ENCODE data around the gene TTF2.
"Not testable (repeated sequence)": the region's sequence is repeated elsewhere in the genome, so short reads cannot be mapped to it uniquely, and the experiment has no call there.

The TTF2 gene

DNA sequence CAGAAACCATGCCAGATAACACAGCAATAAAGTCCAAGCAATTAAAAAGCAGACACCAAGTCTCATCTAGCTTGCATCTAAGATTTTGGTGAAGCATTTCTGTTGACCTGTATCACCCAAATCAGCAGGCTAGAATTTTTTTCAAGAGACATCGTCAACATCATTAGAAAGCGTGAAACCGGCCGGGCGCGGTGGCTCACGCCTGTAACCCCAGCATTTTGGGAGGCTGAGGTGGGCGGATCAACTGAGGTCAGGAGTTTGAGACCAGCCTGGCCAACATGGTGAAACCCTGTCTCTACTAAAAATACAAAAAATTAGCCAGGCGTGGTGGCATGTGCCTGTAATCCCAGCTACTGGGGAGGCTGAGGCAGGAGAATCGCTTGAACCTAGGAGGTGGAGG lies 59.0 kb downstream of the TTF2 start:
- not testable (repeated sequence) for DNase-seq (ENCODE audit: low spot score)

GRCh38 chr1:117120774-117121588 lies 60.9 kb downstream of the TTF2 start:
- DNase-seq (ENCODE audit: low spot score) = no peak

DNA sequence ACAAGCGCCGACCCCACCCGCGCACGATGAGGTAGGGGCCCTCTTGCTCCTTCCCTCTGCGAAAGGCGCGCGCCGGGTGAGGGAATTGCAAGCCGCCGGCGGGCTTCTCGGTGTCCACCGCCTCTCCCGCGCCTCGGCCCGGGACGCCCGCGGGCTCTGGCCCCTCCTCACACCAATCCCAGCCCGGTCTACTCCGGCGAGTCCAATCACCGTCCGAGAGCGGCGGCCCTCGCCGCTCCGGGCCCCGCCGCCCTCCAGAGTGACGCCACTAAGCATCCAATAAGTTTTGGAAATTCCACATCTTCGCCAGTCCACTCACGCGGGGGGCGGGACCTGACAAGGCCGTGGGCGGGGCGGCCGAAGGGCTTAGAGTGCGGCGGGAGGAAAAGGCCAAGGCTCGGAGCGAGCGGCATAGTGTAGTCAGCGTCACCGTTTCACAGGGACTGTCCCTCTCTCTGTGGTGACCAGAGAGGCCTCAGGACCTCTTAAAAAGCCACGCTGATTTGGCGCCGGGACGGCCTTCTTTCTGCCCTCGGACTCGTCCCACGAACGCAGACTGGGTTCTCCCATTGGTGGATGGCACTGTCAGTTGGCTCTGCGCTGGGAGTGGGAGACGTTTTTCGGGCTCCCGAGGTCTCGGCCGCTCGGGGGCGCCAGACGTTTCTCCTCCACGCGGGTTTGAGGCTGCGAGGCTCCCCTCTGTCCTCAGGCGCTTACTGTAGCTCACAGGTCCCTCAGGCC lies 61.6 kb downstream of the TTF2 start, which contains the start of gene TRIM45:
TSS of gene TRIM45 (minus strand) at position 161 of the 741 bp plus-strand sequence. CDS start 548 bp downstream, outside the sequence.
- DNase-seq (ENCODE audit: low spot score) = peak; percentile 96

DNA sequence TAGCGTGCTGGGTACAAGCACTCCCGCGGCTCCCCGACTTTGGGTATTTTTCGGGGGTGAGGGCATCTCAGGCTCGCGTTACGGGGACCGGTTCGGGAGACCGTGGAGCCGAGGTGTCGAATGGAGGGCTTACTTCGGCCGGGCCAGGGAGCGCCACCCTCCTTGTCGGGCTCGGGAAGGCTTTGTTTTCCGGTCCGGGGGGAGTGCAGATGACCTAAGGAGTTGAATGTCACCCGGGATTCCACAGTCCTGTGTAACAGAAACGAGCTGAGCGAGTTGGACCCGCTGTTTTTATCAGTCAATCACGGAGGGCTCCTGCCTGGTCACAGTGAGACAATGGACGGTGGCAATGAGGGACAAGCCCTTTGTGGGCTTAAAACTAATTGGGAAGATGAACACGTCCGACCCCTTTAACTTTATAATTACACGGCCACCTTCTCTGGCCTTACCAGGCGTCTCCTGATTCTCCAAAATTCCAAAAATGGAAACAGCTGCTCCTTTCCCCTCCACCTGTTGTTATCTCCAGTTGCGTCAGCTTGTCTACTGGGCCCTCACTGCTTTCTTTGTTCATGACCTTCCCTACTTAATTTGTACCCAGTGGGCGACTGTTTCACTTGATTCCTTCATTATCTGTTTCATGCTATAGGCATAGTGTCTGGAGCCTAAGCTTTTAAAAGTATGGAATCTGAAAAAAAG lies 62.4 kb downstream of the TTF2 start:
- peak; percentile 16 for DNase-seq (ENCODE audit: low spot score)

- DNase-seq (ENCODE audit: low spot score) = no peak
Measured at GRCh38 chr1:117123274-117123673, 63.1 kb downstream of the TTF2 start.

DNA sequence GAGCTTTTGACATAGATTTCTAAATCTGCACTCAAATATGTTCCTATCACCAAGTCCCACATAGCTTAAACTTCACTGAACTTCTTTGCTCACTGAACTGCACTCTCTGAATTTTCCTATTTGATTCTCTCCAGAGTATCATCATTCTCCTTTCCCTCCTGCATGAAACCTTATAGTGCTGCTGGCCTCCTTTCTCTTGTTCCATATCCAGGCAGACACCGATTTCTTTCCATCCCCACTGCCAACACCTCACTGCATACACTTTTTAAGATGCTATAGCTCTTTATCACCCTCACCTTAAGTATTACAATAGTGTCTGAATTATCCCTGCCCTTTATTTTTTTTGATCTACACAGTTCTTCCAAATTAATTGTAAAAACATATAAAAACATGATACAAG lies 64.5 kb downstream of the TTF2 start:
- no peak for DNase-seq (ENCODE audit: low spot score)

- DNase-seq (ENCODE audit: low spot score) = no peak
Measured at GRCh38 chr1:117127795-117128194, 67.7 kb downstream of the TTF2 start.

DNA sequence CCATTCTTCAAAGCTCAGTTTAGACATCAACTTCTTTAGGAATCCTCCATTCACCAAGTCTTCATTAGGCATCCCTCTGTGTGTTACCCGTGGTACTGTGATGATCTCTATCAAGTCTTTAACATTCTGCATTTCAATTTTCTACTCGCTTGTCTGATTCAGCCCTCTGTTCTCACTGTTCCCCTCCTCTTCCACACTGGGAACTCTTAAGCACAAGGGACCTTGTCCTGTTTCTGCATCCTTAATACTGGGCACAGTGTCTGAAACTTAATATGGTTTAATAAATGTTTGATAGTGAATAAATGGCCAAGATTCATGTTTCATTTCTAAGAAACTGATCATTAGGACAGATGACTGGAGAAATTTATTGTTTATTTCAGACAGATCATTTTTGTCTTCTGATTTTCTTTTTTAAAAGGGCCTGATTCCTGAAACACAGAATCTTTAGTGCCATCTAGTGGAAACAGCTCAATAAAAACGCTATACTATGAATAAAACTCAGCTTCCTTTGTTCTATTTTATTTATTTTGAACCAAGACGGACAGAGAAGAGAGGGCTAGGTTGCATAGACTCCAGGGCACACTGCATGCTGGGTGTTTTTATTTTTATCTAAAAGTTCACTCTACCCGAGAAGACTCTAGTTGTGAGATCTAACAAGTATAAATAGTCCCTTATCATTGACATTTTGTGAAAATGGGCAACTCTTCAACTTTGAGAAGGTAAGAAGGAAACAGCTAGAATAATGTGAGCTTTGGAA lies 68.4 kb downstream of the TTF2 start:
- peak; percentile 26 for DNase-seq (ENCODE audit: low spot score)

GRCh38 chr1:117130526-117130925 lies 70.4 kb downstream of the TTF2 start:
- no peak for DNase-seq (ENCODE audit: low spot score)

DNA sequence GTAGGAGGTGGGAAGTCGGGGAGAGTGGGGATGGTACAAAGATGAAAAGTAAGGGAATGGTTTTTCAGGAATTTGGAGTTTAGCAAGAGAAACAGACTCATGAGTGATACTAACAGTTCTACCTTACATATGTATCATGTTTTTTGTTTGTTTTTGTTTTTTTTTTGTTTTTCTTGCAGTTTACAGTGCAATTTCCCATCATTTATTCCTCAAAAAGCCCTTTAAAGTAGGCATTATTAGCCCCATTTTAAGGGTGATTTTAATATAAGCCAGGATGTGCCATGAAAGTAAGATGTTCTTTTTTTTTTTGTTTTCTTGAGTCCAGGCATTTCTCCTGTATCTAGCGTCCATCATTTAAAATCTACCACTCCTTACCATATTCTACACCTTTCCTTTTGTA lies 75.2 kb downstream of the TTF2 start:
- no peak for DNase-seq (ENCODE audit: low spot score)

DNA sequence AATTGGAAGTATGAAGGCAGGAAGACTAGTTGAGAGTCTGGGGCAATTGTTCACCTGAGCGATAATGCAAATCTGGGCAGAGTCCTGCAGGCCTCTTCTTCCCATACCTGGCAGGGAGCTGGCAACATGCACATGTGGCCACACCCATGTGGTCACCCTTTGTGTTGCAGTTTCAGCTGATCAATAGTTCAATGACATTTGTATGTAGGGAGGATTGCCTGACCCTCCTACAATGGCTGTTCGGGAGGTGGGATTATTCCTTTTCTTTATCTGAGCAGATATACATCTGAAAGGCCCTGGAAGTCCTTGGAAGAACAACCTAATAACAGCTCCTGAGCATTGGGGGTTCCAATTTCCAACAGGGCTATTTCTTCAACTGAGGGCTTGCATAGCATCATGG lies 76.6 kb downstream of the TTF2 start:
- no peak for DNase-seq (ENCODE audit: low spot score)

DNA sequence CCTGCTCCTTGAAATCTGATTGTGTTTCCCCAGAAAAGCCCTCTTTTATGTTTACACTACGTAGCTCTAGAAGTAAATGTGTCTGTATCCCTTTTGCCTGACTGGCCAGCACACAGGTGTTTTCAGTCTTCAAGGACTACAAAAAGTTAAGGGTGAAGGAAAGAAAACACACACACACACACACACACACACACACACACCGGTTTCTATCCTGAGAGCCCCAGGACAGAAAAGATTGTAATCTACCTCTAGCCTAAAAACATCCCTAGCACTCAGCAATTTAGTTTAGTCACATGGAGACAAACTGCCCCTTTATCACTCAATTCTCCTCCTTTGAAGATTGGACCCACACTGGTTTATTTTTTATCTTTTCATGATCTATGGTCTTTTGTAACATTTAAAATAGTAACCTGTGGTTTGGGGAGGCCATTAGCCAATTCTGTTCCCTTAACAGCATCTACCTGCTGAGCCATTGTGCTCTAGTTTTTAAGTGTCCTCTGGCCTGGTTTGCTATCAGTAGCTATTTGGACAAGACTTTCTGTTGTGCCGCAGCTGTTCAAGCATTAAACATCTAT lies 77.2 kb downstream of the TTF2 start:
- no peak for DNase-seq (ENCODE audit: low spot score)

- no peak for DNase-seq (ENCODE audit: low spot score)
Measured at GRCh38 chr1:117138106-117138505, 78.0 kb downstream of the TTF2 start.

GRCh38 chr1:117138561-117138960 lies 78.4 kb downstream of the TTF2 start:
- DNase-seq (ENCODE audit: low spot score) = no peak

DNA sequence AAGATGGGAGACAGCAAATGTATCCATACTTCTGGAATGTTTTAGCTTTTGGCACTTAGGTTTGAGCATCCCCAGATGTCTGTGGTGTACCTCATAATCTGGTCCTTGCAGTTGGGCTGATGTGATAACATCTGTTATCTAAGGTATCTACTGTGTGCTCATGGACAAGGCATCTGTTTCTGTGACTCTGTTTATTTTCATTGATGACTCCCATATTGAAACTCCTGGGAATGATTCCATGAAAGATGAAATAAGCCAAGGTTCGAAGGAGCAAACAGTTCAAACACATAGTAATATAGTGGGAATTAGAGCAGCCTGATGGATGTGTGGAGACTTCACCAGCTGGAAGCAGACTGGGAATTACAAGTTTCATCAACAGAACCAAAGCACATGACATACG lies 82.1 kb downstream of the TTF2 start:
- DNase-seq (ENCODE audit: low spot score) = peak; percentile 88

DNA sequence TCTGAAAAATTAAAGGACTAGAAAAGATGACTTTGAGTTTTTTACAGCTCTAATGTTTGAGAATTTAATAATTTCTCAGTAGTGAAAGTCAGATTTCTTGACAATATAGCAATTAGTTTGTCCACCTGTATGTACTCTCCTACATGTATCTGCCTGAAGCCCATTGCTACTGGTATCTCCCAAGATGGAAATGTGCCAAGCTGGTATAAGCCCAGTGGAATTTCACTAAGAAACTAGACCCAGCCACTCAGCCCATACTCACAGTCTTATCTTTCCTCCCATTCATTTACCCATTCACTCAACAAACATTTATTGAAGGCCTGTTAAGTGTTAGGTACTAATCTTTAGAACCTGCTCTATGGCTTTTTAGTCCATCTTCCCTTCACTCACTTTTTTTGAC lies 83.0 kb downstream of the TTF2 start:
- DNase-seq (ENCODE audit: low spot score) = no peak

DNA sequence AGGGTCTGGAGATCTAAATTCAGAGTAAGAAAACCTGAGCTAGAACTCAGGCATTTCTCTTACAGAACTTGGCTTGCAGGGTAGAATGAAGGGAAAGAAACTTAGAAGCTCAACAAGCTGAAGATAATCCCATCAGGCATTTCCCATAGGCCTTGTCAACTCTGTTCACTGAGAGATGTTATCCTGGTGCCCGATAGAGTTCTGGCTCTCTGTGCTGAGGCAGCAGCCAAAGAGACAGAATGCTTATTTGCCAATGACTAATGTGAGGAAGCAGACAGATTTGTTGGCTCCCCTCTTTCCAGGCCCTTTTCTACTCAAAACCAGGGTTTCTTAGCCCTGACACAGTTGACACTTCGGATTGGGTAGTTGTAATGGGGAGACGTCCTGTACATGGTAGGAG lies 83.7 kb downstream of the TTF2 start:
- DNase-seq (ENCODE audit: low spot score) = peak; percentile 39

- DNase-seq (ENCODE audit: low spot score) = no peak
Measured at GRCh38 chr1:117146072-117146471, 85.9 kb downstream of the TTF2 start.

- DNase-seq (ENCODE audit: low spot score) = no peak
Measured at GRCh38 chr1:117146575-117147340, 86.6 kb downstream of the TTF2 start.

GRCh38 chr1:117147341-117147831 lies 87.3 kb downstream of the TTF2 start:
- no peak for DNase-seq (ENCODE audit: low spot score)

Data from SK-N-DZ (cell line).